GM12878 (cell line): Measurements from ENCODE around the gene IL20RA. TPM values are rescaled to one million over a fixed set of nuclear protein-coding genes. Genes with fewer than 3 reads are reported as not detected.

Source experiments
- E2F4 ChIP-seq: IDR thresholded peaks from 2 replicates; pipeline ENCODE4 v1.6.1; 2012; ENCODE audit warnings: low read depth, low read length, improper control_type of control experiment
- PML ChIP-seq: IDR thresholded peaks from 2 replicates; pipeline ENCODE4 v1.6.1; 2012; ENCODE audit warnings: low read length, inconsistent platforms
- SUPT20H ChIP-seq: IDR thresholded peaks from 2 replicates; pipeline ENCODE4 v1.6.1; 2011; ENCODE audit warnings: low read depth, mild to moderate bottlenecking, low read length, moderate library complexity, borderline replicate concordance; ENCODE audit not compliant: control insufficient read depth
- ZBED1 ChIP-seq: IDR thresholded peaks from 2 replicates; pipeline ENCODE4 v1.6.1; 2016; ENCODE audit warnings: borderline replicate concordance
- polyA plus RNA-seq, 11 experiments: library from polyadenylated mRNA; depleted of rRNA in 4 of 11; unstranded in 6 of 11; stranded (reverse) in 5 of 11; fragments of >200 nt; fragmentation: Nextera tagmentation in 4 of 11; fragmentation: Illumina TruSeq in 1 of 11; extraction: Ambion mirVana in 4 of 11; extraction: Trizol in 1 of 11; gene quantifications; 1 replicate in 1 of 11; 2 replicates in 10 of 11; pipeline versions ENCODE4 v1.2.1 to v1.2.3, GENCODE V29; 2011 to 2016; ENCODE audit warnings: inconsistent platforms in 2 of 11, missing spikeins in 2 of 11, low read depth in 1 of 11
- total RNA-seq, 4 experiments: library from RNA; depleted of rRNA in 3 of 4; stranded (reverse); fragments of >200 nt in 3 of 4; fragmentation: Illumina TruSeq in 1 of 4; extraction: Trizol in 1 of 4; gene quantifications; 2 replicates each; pipeline versions ENCODE4 v1.2.1 to v1.2.3, GENCODE V29; 2013 to 2021
- TF ChIP-seq, protein P1 (sequence below): fragments of 450-650 bp; formaldehyde crosslinking; IDR thresholded peaks from 2 replicates; pipeline ENCODE4 v1.5.0; 2022; ENCODE audit warnings: mild to moderate bottlenecking, missing genetic modification characterization
- TF ChIP-seq, protein P2 (sequence below), 3 experiments: IDR thresholded peaks in 2 of 3; conservative IDR thresholded peaks in 1 of 3; 2 replicates each; pipeline ENCODE4 v1.5.1; 2011; ENCODE audit warnings: low read depth in 3 of 3, low read length in 3 of 3, mild to moderate bottlenecking in 3 of 3, control low read depth in 2 of 3, moderate library complexity in 2 of 3, inconsistent platforms in 1 of 3, mixed read lengths in 1 of 3; ENCODE audit not compliant: control insufficient read depth in 2 of 3, insufficient read depth in 1 of 3; ENCODE audit errors: extremely low read depth in 1 of 3

Gene IL20RA
- total and polyA plus RNA-seq, 10 of the 15 experiments (the other 5 are each of a cell fraction or from before 2014, with no cell fraction given) = 0.02 to 0.16 (median 0.09) TPM; not detected in 3

GRCh38 chr6:137056121-137056880, 11.5 kb upstream of the IL20RA start (continued):
- no peak for TF ChIP-seq ZBED1
- TF ChIP-seq PML = no peak
- TF ChIP-seq SUPT20H = no peak
- TF ChIP-seq, protein P1, sequence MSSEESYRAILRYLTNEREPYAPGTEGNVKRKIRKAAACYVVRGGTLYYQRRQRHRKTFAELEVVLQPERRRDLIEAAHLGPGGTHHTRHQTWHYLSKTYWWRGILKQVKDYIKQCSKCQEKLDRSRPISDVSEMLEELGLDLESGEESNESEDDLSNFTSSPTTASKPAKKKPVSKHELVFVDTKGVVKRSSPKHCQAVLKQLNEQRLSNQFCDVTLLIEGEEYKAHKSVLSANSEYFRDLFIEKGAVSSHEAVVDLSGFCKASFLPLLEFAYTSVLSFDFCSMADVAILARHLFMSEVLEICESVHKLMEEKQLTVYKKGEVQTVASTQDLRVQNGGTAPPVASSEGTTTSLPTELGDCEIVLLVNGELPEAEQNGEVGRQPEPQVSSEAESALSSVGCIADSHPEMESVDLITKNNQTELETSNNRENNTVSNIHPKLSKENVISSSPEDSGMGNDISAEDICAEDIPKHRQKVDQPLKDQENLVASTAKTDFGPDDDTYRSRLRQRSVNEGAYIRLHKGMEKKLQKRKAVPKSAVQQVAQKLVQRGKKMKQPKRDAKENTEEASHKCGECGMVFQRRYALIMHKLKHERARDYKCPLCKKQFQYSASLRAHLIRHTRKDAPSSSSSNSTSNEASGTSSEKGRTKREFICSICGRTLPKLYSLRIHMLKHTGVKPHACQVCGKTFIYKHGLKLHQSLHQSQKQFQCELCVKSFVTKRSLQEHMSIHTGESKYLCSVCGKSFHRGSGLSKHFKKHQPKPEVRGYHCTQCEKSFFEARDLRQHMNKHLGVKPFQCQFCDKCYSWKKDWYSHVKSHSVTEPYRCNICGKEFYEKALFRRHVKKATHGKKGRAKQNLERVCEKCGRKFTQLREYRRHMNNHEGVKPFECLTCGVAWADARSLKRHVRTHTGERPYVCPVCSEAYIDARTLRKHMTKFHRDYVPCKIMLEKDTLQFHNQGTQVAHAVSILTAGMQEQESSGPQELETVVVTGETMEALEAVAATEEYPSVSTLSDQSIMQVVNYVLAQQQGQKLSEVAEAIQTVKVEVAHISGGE (CRISPR knock-in tag) = no peak
- TF ChIP-seq E2F4 = no peak
- TF ChIP-seq, protein P2, sequence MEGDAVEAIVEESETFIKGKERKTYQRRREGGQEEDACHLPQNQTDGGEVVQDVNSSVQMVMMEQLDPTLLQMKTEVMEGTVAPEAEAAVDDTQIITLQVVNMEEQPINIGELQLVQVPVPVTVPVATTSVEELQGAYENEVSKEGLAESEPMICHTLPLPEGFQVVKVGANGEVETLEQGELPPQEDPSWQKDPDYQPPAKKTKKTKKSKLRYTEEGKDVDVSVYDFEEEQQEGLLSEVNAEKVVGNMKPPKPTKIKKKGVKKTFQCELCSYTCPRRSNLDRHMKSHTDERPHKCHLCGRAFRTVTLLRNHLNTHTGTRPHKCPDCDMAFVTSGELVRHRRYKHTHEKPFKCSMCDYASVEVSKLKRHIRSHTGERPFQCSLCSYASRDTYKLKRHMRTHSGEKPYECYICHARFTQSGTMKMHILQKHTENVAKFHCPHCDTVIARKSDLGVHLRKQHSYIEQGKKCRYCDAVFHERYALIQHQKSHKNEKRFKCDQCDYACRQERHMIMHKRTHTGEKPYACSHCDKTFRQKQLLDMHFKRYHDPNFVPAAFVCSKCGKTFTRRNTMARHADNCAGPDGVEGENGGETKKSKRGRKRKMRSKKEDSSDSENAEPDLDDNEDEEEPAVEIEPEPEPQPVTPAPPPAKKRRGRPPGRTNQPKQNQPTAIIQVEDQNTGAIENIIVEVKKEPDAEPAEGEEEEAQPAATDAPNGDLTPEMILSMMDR (IDR thresholded peaks at IDR 0.05 in 2 of 3, conservative IDR thresholded peaks at IDR 0.05 in 1 of 3; ENCODE audit: control insufficient read depth in 2 of 3, extremely low read depth in 1 of 3, insufficient read depth in 1 of 3, low read depth in 3 of 3, low read length in 3 of 3) = no peak
- TF ChIP-seq, all 136 proteins: peak for 0
